NCI-H446 treated with DMSO at 0.1 percent for 48 hours (cell line): ENCODE measurements around the gene CDKN2B.
"Not testable (repeated sequence)": the region's sequence is repeated elsewhere in the genome, so short reads cannot be mapped to it uniquely, and the experiment has no call there.

Source experiments
- DNase-seq: peaks from one replicate; lab custom pipeline; 2025; lab: John Stamatoyannopoulos, UW

CDKN2B gene

GRCh38 chr9:21969011-21969940 lies 39.8 kb downstream of the CDKN2B start:
- DNase-seq = no peak

GRCh38 chr9:21968331-21969010 lies 40.6 kb downstream of the CDKN2B start:
- DNase-seq = no peak

- DNase-seq = no peak
Measured at GRCh38 chr9:21967702-21968101, 41.4 kb downstream of the CDKN2B start.

DNA sequence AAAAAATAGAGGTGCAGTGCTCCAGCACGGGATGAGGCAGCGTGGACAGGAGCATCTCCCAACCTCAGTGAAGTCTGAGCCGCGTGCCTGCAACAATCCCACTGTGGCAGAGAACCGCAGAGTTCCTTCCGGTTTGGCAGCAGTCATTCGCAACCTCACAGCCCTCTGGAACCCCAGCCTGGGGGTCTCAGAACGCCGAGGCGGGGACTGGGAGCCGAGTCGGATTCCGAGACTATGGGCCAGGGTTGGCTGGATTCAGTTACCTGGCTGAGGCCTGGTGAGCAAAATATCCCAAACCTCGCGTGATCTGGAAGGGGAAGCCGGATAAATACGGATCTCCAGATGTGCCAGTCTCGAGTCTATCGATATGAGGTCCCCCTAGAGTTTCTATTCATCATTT lies 41.9 kb downstream of the CDKN2B start:
- DNase-seq = no peak

- DNase-seq = no peak
Measured at GRCh38 chr9:21966140-21966851, 42.8 kb downstream of the CDKN2B start.

DNA sequence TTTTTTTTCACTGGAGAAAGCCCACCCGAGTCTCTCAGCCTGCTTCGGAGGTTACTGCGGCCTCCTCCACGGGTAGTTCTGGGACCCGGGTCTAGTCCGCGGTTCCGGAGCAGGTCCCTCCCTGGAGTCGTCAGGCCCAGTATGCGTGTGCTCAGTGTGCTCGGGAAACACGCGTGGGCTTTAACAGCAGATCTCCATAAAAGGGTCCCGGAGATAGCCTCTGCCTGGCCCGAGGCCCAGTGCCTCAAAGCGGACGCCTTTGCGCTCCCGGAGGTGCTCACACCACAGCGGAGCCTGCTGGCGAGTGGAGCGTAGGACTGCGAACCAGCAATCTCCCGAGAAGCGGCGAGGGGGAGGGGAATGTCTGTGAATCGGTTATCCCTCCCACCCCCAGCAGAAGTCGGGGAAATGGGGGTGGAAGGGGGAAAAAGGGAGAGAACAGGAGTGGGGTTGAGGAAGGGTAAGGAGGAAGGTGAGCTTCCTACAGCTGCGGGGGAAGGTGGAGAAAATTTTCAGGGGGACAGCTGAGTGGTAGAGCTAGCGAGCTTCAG lies 43.6 kb downstream of the CDKN2B start:
- no peak for DNase-seq

DNA sequence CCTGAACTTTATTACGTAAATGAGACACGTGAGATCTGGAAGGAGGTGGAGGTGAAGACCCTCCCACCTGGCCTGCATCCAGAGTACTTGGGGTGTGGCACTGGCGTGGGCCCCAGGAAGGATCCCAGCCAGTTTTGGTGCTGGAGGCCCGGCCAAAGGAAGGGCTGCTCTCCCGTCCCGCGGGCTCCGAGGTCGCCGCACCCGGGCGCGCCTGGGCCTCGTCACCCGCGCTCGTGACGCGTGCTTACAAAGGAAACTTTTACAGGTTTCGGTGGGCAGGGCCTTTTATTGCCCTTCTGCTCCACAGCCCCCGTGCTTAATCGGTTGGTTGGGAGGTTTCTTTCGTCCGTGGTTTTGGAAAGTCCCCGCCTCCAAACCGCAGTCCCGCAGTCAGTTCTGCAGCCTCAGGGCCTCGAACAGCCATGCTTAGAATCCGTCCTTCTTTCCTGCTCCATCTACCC lies 44.1 kb downstream of the CDKN2B start:
- DNase-seq = no peak

- DNase-seq = no peak
Measured at GRCh38 chr9:21961569-21961968, 47.5 kb downstream of the CDKN2B start.

DNA sequence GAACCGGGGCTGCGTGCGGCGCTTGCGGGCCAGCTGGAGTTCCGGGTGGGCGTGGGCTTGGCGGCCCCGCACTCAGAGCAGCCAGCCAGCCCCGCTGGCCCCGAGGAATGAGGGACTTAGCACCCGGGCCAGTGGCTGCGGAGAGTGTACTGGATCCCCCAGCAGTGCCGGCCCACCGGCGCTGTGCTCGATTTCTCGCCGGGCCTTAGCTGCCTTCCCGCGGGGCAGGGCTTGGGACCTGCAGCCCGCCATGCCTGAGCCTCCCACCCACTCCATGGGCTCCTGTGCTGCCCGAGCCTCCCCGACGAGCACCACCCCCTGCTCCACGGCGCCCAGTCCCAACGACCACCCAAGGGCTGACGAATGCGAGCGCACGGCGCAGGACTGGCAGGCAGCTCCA lies 49.8 kb downstream of the CDKN2B start:
- DNase-seq = not testable (repeated sequence)

GRCh38 chr9:21958833-21959232 lies 50.3 kb downstream of the CDKN2B start:
- DNase-seq = no peak
